ENCODE results near the gene CHRNA9.

- TF ChIP-seq CTCF (IDR thresholded peaks at IDR 0.05) (no peak), REST (IDR thresholded peaks at IDR 0.05; ENCODE audit: insufficient read depth in 1 of 2, low read depth in 2 of 2, low read length in 1 of 2) (no peak), POLR2AphosphoS5 (IDR thresholded peaks at IDR 0.05; ENCODE audit: low read depth, low read length) (no peak), SIN3A (IDR thresholded peaks at IDR 0.05; ENCODE audit: borderline replicate concordance, insufficient read depth, low read depth, low read length) (no peak)
These were observed 26.5 kb upstream of the CHRNA9 start for GRCh38 chr4:40308528-40309122.
